ENCODE measurements around the gene DCHS2.

DCHS2 gene

DNA sequence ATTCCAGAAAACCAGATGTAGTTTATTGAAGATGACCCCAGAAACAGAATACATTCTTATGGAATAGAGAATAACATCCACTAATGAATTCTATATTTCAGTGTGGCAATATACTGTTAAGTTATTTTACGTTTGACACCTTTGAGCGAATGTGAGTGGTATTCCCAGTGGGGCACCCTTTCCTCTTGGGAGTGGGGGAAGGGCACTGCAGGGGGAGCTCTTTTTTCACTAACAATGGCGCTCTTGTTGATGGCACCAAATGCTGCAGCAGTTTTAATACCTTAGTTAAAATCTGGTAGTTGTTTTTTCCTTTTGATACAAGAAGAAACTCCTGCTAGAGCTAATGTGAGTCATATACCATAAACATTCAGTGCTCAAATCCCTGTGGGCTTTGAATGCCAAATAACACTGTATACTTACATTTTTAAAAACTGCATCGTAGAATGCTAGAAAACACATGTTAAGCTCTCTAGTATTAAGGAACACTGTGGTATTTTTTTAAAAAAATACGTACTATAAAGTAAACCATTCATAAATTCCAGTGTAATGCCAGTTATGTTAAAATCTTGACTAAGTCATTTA, 178.5 kb downstream of the DCHS2 start:
- H3K27me3 ChIP-seq (ENCODE audit: insufficient read depth, insufficient read length): no peaks in the 10 kb centered on the region
- no peaks in the 10 kb centered on the region for H3K4me1 ChIP-seq (ENCODE audit: insufficient read depth, insufficient read length)
- DNase-seq (ENCODE audit: low read depth, low spot score): no peak
- no peaks in the 10 kb centered on the region for H3K36me3 ChIP-seq (ENCODE audit: insufficient read depth, insufficient read length, low read length)
- no peak overlapping the region for H3K9ac ChIP-seq (ENCODE audit: insufficient read length, low read depth)
- TF ChIP-seq ZNF274 (IDR thresholded peaks at IDR 0.05; ENCODE audit: low read depth, low read length) (no peak), SUZ12 (IDR thresholded peaks at IDR 0.05; ENCODE audit: extremely low read depth, insufficient read depth, insufficient read length) (no peak), YY1 (IDR thresholded peaks at IDR 0.05; ENCODE audit: insufficient read depth, insufficient read length) (no peak)
- H3K4me3 ChIP-seq (ENCODE audit: insufficient read length, low read depth): no peak overlapping the region
- no peaks in the 10 kb centered on the region for H3K9me3 ChIP-seq (ENCODE audit: insufficient read depth, low read length)

DNA sequence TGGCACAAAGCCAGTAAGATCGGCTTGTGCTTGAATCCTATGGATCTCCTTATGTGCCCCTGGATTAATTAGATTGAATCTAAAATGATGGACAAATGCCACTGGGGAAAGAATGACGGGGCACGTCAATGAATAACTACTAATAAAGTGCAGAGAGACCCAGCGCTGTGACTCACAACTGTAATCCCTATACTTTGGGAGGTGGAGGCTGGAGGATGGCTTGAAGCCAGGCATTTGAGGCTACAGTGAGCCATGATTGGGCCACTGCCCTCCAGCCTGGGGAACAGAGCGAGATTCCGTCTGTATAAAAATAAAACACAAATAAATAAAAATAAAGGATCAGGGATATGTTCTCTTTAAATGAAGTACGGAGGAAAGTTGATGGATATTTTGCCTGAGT, 179.4 kb downstream of the DCHS2 start:
- no peaks in the 10 kb centered on the region for H3K9me3 ChIP-seq (ENCODE audit: insufficient read depth, low read length)
- H3K9ac ChIP-seq (ENCODE audit: insufficient read length, low read depth): no peak overlapping the region
- no peaks in the 10 kb centered on the region for H3K4me1 ChIP-seq (ENCODE audit: insufficient read depth, insufficient read length)
- no peak for DNase-seq (ENCODE audit: low read depth, low spot score)
- H3K36me3 ChIP-seq (ENCODE audit: insufficient read depth, insufficient read length, low read length): no peaks in the 10 kb centered on the region
- no peaks in the 10 kb centered on the region for H3K27me3 ChIP-seq (ENCODE audit: insufficient read depth, insufficient read length)
- no peak overlapping the region for H3K4me3 ChIP-seq (ENCODE audit: insufficient read length, low read depth)
- no peak for TF ChIP-seq YY1 (IDR thresholded peaks at IDR 0.05; ENCODE audit: insufficient read depth, insufficient read length)

DNA sequence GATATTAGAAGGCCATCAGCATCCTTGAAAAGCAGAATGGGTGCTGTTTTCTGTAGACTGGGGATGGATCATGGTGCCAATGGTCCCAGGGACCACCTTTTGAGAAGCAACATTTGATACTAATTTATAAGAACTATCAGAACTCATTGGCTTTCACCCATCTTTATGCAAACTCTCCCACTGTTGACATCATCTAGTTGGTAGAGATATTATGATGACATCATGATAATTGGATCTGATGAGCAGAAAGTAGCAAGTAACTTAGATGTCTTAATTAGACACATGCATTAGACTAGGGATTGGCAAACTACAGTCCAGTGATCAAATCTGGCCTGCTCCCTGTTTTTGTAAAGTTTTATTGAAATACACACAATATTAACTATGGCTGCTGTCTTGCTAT, 181.0 kb downstream of the DCHS2 start:
- Histone ChIP-seq H3K9me3 (ENCODE audit: insufficient read depth, low read length) (no peaks in the 10 kb centered on the region), H3K9ac (ENCODE audit: insufficient read length, low read depth) (no peak overlapping the region), H3K36me3 (ENCODE audit: insufficient read depth, insufficient read length, low read length) (no peaks in the 10 kb centered on the region), H3K27me3 (ENCODE audit: insufficient read depth, insufficient read length) (no peaks in the 10 kb centered on the region), H3K4me1 (ENCODE audit: insufficient read depth, insufficient read length) (no peaks in the 10 kb centered on the region), H3K4me3 (ENCODE audit: insufficient read length, low read depth) (no peak overlapping the region)
- DNase-seq (ENCODE audit: low read depth, low spot score): no peak
- TF ChIP-seq ZNF274 (IDR thresholded peaks at IDR 0.05; ENCODE audit: low read depth, low read length) (no peak), YY1 (IDR thresholded peaks at IDR 0.05; ENCODE audit: insufficient read depth, insufficient read length) (no peak), SUZ12 (IDR thresholded peaks at IDR 0.05; ENCODE audit: extremely low read depth, insufficient read depth, insufficient read length) (no peak)

GRCh38 chr4:154308207-154308606, 183.4 kb downstream of the DCHS2 start:
- Histone ChIP-seq H3K4me1 (ENCODE audit: insufficient read depth, insufficient read length) (no peaks in the 10 kb centered on the region), H3K27me3 (ENCODE audit: insufficient read depth, insufficient read length) (no peaks in the 10 kb centered on the region), H3K4me3 (ENCODE audit: insufficient read length, low read depth) (no peak overlapping the region), H3K36me3 (ENCODE audit: insufficient read depth, insufficient read length, low read length) (no peaks in the 10 kb centered on the region), H3K9me3 (ENCODE audit: insufficient read depth, low read length) (no peaks in the 10 kb centered on the region), H3K9ac (ENCODE audit: insufficient read length, low read depth) (no peak overlapping the region)
- DNase-seq (ENCODE audit: low read depth, low spot score): no peak
- TF ChIP-seq YY1 (IDR thresholded peaks at IDR 0.05; ENCODE audit: insufficient read depth, insufficient read length): no peak
- no peak for TF ChIP-seq ZNF274 (IDR thresholded peaks at IDR 0.05; ENCODE audit: low read depth, low read length)
- no peak for TF ChIP-seq SUZ12 (IDR thresholded peaks at IDR 0.05; ENCODE audit: extremely low read depth, insufficient read depth, insufficient read length)

GRCh38 chr4:154307451-154307850, 184.1 kb downstream of the DCHS2 start:
- Histone ChIP-seq H3K9ac (ENCODE audit: insufficient read length, low read depth) (no peak overlapping the region), H3K9me3 (ENCODE audit: insufficient read depth, low read length) (no peaks in the 10 kb centered on the region), H3K27me3 (ENCODE audit: insufficient read depth, insufficient read length) (no peaks in the 10 kb centered on the region), H3K36me3 (ENCODE audit: insufficient read depth, insufficient read length, low read length) (no peaks in the 10 kb centered on the region), H3K4me1 (ENCODE audit: insufficient read depth, insufficient read length) (no peaks in the 10 kb centered on the region), H3K4me3 (ENCODE audit: insufficient read length, low read depth) (no peak overlapping the region)
- DNase-seq (ENCODE audit: low read depth, low spot score): no peak
- TF ChIP-seq YY1 (IDR thresholded peaks at IDR 0.05; ENCODE audit: insufficient read depth, insufficient read length) (no peak), ZNF274 (IDR thresholded peaks at IDR 0.05; ENCODE audit: low read depth, low read length) (no peak), SUZ12 (IDR thresholded peaks at IDR 0.05; ENCODE audit: extremely low read depth, insufficient read depth, insufficient read length) (no peak)

- no peak for DNase-seq (ENCODE audit: low read depth, low spot score)
- H3K4me3 ChIP-seq (ENCODE audit: insufficient read length, low read depth): no peak overlapping the region
Observed at GRCh38 chr4:154305616-154306015, 186.0 kb downstream of the DCHS2 start.

DNA sequence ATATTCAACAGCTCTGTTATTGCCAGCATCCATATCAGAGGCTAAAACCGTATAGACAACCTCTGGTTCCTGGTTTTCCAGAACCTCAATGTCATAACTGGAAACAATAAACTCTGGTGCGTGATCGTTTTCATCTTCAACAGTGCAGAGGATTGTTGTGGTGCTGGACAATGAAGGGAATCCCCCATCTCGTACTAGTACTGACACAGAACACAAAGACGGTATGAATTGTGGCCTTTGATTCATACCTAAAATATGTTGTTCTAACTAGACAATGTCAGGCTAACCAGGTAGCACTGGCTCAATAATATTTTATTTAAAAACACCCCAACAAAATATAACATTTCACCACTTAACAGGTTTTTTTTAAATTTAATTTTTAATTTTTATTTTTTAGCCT, 186.9 kb downstream of the DCHS2 start:
- no peak overlapping the region for H3K9ac ChIP-seq (ENCODE audit: insufficient read length, low read depth)
- no peaks in the 10 kb centered on the region for H3K9me3 ChIP-seq (ENCODE audit: insufficient read depth, low read length)
- H3K4me3 ChIP-seq (ENCODE audit: insufficient read length, low read depth): no peak overlapping the region
- DNase-seq (ENCODE audit: low read depth, low spot score): no peak
- H3K27me3 ChIP-seq (ENCODE audit: insufficient read depth, insufficient read length): no peaks in the 10 kb centered on the region
- no peaks in the 10 kb centered on the region for H3K36me3 ChIP-seq (ENCODE audit: insufficient read depth, insufficient read length, low read length)
- TF ChIP-seq SUZ12 (IDR thresholded peaks at IDR 0.05; ENCODE audit: extremely low read depth, insufficient read depth, insufficient read length): no peak
- TF ChIP-seq YY1 (IDR thresholded peaks at IDR 0.05; ENCODE audit: insufficient read depth, insufficient read length): no peak
- no peak for TF ChIP-seq ZNF274 (IDR thresholded peaks at IDR 0.05; ENCODE audit: low read depth, low read length)
- H3K4me1 ChIP-seq (ENCODE audit: insufficient read depth, insufficient read length): no peaks in the 10 kb centered on the region

More at GRCh38 chr4:154305616-154306015, 186.0 kb downstream of the DCHS2 start:
- TF ChIP-seq YY1 (IDR thresholded peaks at IDR 0.05; ENCODE audit: insufficient read depth, insufficient read length) (no peak), SUZ12 (IDR thresholded peaks at IDR 0.05; ENCODE audit: extremely low read depth, insufficient read depth, insufficient read length) (no peak), ZNF274 (IDR thresholded peaks at IDR 0.05; ENCODE audit: low read depth, low read length) (no peak)
- no peak overlapping the region for H3K9ac ChIP-seq (ENCODE audit: insufficient read length, low read depth)
- no peaks in the 10 kb centered on the region for H3K27me3 ChIP-seq (ENCODE audit: insufficient read depth, insufficient read length)
- no peaks in the 10 kb centered on the region for H3K9me3 ChIP-seq (ENCODE audit: insufficient read depth, low read length)
- no peaks in the 10 kb centered on the region for H3K36me3 ChIP-seq (ENCODE audit: insufficient read depth, insufficient read length, low read length)
- H3K4me1 ChIP-seq (ENCODE audit: insufficient read depth, insufficient read length): no peaks in the 10 kb centered on the region

All from NT2/D1 (cell line).